IMR-90 (cell line): ENCODE results near the gene P2RY2. TPM values are rescaled to one million over a fixed set of nuclear protein-coding genes. Genes with fewer than 3 reads are reported as not detected.

Experiments used
- ATAC-seq: fragments of 200-7000 bp; cut with Tn5 transposase; 2 replicates; pipeline ENCODE4 v1.9.1; 2020; ENCODE audit warnings: low read depth, mild to moderate bottlenecking, moderate library complexity
- BruUV-seq: library from RNA; stranded (reverse); fragments of 400-500 nt; replicated peaks from 2 replicates; lab custom pipeline; 2021; lab: Mats Ljungman, UMichigan
- CTCF ChIA-PET: fragments of 300-600 bp; formaldehyde crosslinking; extraction: SDS; loops from one replicate; lab custom pipeline; 2021; ENCODE audit warnings: antibody characterized with exemption; lab: Yijun Ruan, JAX
- POLR2A ChIA-PET: fragments of 300-600 bp; sonication (Branson Sonifier 250); formaldehyde crosslinking; loops from one replicate; lab custom pipeline; 2022; ENCODE audit warnings: antibody characterized with exemption; ENCODE audit not compliant: unreplicated experiment; lab: Charles Lee
- DNase-seq: peaks from one replicate; pipeline ENCODE4 v3.0.0; 2013
- H2AFZ ChIP-seq: replicated peaks from 2 replicates; pipeline ENCODE3; 2013; ENCODE audit warnings: low read length, mild to moderate bottlenecking; ENCODE audit not compliant: poor library complexity
- H2AK5ac ChIP-seq: 2 replicates; pipeline ENCODE4 v1.6.1; 2013; ENCODE audit warnings: low read depth, low read length, inconsistent platforms
- H2AK9ac ChIP-seq: replicated peaks from 2 replicates; pipeline ENCODE3; 2013; ENCODE audit warnings: mild to moderate bottlenecking, low read depth, low read length, moderate library complexity; ENCODE audit not compliant: poor library complexity
- H2BK120ac ChIP-seq: 2 replicates; pipeline ENCODE4 v1.6.1; 2013; ENCODE audit warnings: low read depth, low read length, inconsistent platforms
- H2BK15ac ChIP-seq: 3 replicates; pipeline ENCODE4 v1.6.1; 2013; ENCODE audit warnings: low read depth, low read length, inconsistent platforms
- H2BK20ac ChIP-seq: 2 replicates; pipeline ENCODE4 v1.6.1; 2013; ENCODE audit warnings: low read depth, mild to moderate bottlenecking, inconsistent platforms, low read length, moderate library complexity
- H2BK5ac ChIP-seq: 2 replicates; pipeline ENCODE4 v1.6.1; 2013; ENCODE audit warnings: mild to moderate bottlenecking, low read depth, low read length, inconsistent platforms; ENCODE audit not compliant: poor library complexity, severe bottlenecking
- H3K14ac ChIP-seq: replicated peaks from 2 replicates; pipeline ENCODE4 v1.6.1; 2013; ENCODE audit warnings: low read depth, low read length, inconsistent platforms
- H3K18ac ChIP-seq: 2 replicates; pipeline ENCODE4 v1.6.1; 2013; ENCODE audit warnings: low read depth, low read length, control low read depth
- H3K23ac ChIP-seq: 2 replicates; pipeline ENCODE4 v1.6.1; 2013; ENCODE audit warnings: low read depth, low read length, inconsistent platforms
- H3K27ac ChIP-seq: 2 replicates; pipeline ENCODE4 v1.5.1; 2013; ENCODE audit warnings: mild to moderate bottlenecking, control low read depth, low read length; ENCODE audit not compliant: insufficient read depth
- H3K27me3 ChIP-seq: 2 replicates; pipeline ENCODE4 v1.6.1; 2013; ENCODE audit warnings: low read length; ENCODE audit not compliant: control insufficient read depth, insufficient read depth
- H3K36me3 ChIP-seq: 2 replicates; pipeline ENCODE4 v1.6.1; 2013; ENCODE audit warnings: low read length, mixed read lengths; ENCODE audit not compliant: control insufficient read depth, insufficient read depth
- H3K4ac ChIP-seq: 2 replicates; pipeline ENCODE4 v1.6.1; 2013; ENCODE audit warnings: low read depth, low read length, inconsistent platforms
- H3K4me1 ChIP-seq: 2 replicates; pipeline ENCODE4 v1.6.1; 2013; ENCODE audit warnings: low read length, mixed read lengths; ENCODE audit not compliant: control insufficient read depth, insufficient read depth
- H3K4me2 ChIP-seq: 2 replicates; pipeline ENCODE4 v1.6.1; 2013; ENCODE audit warnings: low read depth, mild to moderate bottlenecking, control low read depth, low read length, moderate library complexity
- H3K4me3 ChIP-seq: 2 replicates; pipeline ENCODE4 v1.5.1; 2013; ENCODE audit warnings: low read depth, mild to moderate bottlenecking, control low read depth, low read length, moderate library complexity; ENCODE audit not compliant: insufficient read depth
- H3K56ac ChIP-seq: 2 replicates; pipeline ENCODE4 v1.6.1; 2013; ENCODE audit warnings: low read length, inconsistent platforms; ENCODE audit not compliant: insufficient read depth; ENCODE audit errors: extremely low read depth
- H3K79me1 ChIP-seq, 2 experiments: 2 replicates each; pipeline ENCODE4 v1.6.1; 2013; ENCODE audit warnings: low read length in 2 of 2, inconsistent platforms in 1 of 2, low read depth in 1 of 2
- H3K9ac ChIP-seq: 2 replicates; pipeline ENCODE4 v1.6.1; 2013; ENCODE audit warnings: low read depth, low read length, control low read depth
- H3K9me1 ChIP-seq: 2 replicates; pipeline ENCODE4 v1.6.1; 2013; ENCODE audit warnings: low read length, inconsistent platforms; ENCODE audit not compliant: insufficient read depth
- H3K9me3 ChIP-seq: 2 replicates; pipeline ENCODE4 v1.6.1; 2013; ENCODE audit warnings: low read length; ENCODE audit not compliant: control insufficient read depth, insufficient read depth
- H4K20me1 ChIP-seq: 2 replicates; pipeline ENCODE4 v1.6.1; 2013; ENCODE audit warnings: low read length, inconsistent platforms; ENCODE audit not compliant: insufficient read depth
- H4K5ac ChIP-seq: 2 replicates; pipeline ENCODE4 v1.6.1; 2013; ENCODE audit warnings: mild to moderate bottlenecking, low read depth, low read length, control low read depth
- H4K8ac ChIP-seq, 2 experiments: 2 replicates each; pipeline ENCODE4 v1.6.1; 2013; ENCODE audit warnings: low read depth in 2 of 2, low read length in 2 of 2, control low read depth in 1 of 2, inconsistent platforms in 1 of 2
- H4K91ac ChIP-seq: 2 replicates; pipeline ENCODE4 v1.6.1; 2013; ENCODE audit warnings: low read depth, low read length, inconsistent platforms; ENCODE audit not compliant: insufficient read depth
- CHD1 ChIP-seq: IDR thresholded peaks from 2 replicates; pipeline ENCODE4 v1.6.1; 2012; ENCODE audit warnings: low read depth, low read length, improper control_type of control experiment
- FOS ChIP-seq: fragments of 150-350 bp; IDR thresholded peaks from 2 replicates; pipeline ENCODE4 v1.6.1; 2016; ENCODE audit warnings: low read depth, low read length
- MAZ ChIP-seq: IDR thresholded peaks from 2 replicates; pipeline ENCODE4 v1.6.1; 2012; ENCODE audit warnings: low read depth, mild to moderate bottlenecking, low read length, improper control_type of control experiment, moderate library complexity, borderline replicate concordance
- POLR2A ChIP-seq: IDR thresholded peaks from 2 replicates; pipeline ENCODE4 v1.6.1; 2012; ENCODE audit warnings: mild to moderate bottlenecking, low read depth, low read length
- RFX5 ChIP-seq: IDR thresholded peaks from 2 replicates; pipeline ENCODE4 v1.8.0; 2012; ENCODE audit warnings: low read depth, mild to moderate bottlenecking, low read length, moderate library complexity
- SMC3 ChIP-seq: fragments of 150-350 bp; IDR thresholded peaks from 2 replicates; pipeline ENCODE4 v1.6.1; 2016; ENCODE audit warnings: low read depth, mild to moderate bottlenecking, antibody characterized with exemption, low read length, moderate library complexity
- WGBS, 2 experiments: methylation state at CpG; one replicate each; pipeline versions ENCODE4 v1.1.5 to v1.1.7; 2013; ENCODE audit warnings: missing lambda C conversion rate in 2 of 2; ENCODE audit not compliant: insufficient read length in 1 of 2; ENCODE audit errors: extremely low coverage in 2 of 2; 5-methylcytosine and 5-hydroxymethylcytosine counted together
- dilution Hi-C: fragments of 300-500 bp; cut with HindIII; formaldehyde crosslinking; loops from one replicate; pipeline ENCODE4 v1.14.3; 2018; ENCODE audit warnings: low sequenced_read_pairs; ENCODE audit not compliant: unreplicated experiment
- in situ Hi-C: fragments of 300-500 bp; cut with MboI; formaldehyde crosslinking; loops from 3 replicates; pipeline ENCODE4 v1.14.3; 2019; ENCODE audit warnings: low sequenced_read_pairs, inconsistent platforms, mixed read lengths
- intact Hi-C: fragments of 100-400 bp; cut with micrococcal nuclease; formaldehyde crosslinking; loops from 2 replicates; pipeline ENCODE4 v1.10.0; 2022
- polyA plus RNA-seq, 3 experiments: library from polyadenylated mRNA; depleted of rRNA; stranded (reverse); fragments of >200 nt; gene quantifications; 2 replicates each; pipeline ENCODE4 v1.2.3, GENCODE V29; 2012; ENCODE audit warnings: low replicate concordance in 1 of 3
- total RNA-seq: library from RNA; depleted of rRNA; stranded (reverse); fragments of >200 nt; gene quantifications from 2 replicates; pipeline ENCODE4 v1.2.3, GENCODE V29; 2012
- TF ChIP-seq, protein P1 (sequence below): fragments of 150-350 bp; IDR thresholded peaks from 2 replicates; pipeline ENCODE4 v1.6.1; 2017; ENCODE audit warnings: mild to moderate bottlenecking, antibody characterized with exemption, low read length, low read depth

P2RY2 gene
- total and polyA plus RNA-seq, 2 of the 4 experiments (the other 2 are of a cell fraction), result not detected

DNA sequence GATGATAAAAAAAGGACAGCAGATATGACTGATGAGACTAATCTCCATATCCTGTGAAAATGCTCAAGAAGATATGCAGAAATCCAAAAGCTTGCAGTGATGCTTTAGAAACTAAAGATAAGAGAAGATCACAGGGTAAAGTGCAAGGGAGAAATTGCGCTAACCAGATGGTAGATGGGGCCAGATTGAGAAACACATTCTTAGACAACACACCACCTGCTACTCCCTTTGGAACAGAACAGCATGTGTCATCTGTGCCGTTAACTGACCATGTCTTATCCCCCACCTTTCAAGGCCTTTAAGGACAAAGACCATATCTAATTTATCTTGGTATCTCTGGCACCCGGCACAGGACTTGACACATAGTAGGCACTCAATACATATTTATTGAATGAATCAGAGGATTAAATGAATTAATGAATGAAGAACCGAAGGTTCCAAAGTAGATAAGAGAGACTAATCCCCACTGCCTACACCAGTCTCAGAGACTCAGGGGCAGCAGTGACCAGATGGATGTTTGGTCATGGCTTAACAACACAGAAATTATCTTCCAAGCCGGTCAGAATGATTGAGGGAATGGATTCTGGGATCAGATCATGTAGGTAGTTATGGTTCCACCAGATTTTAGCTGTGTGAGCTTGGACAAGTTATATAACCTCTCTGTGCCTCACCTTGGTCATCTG lies 12.3 kb upstream of the P2RY2 start:
- no peak overlapping the region for H2BK20ac ChIP-seq

More for the DNA sequence above, 12.3 kb upstream of the P2RY2 start:
- ATAC-seq (no peak), DNase-seq (no peak)
- no peak overlapping the region for H3K27ac ChIP-seq
- POLR2A ChIA-PET, result no interaction called here
- intact Hi-C loops, result no loop called here
- no peak overlapping the region for H2BK120ac ChIP-seq
- CTCF ChIA-PET, result no interaction called here
- in situ Hi-C loops, result no loop called here
- no peak overlapping the region for H3K9ac ChIP-seq
- H3K9me1 ChIP-seq, result no peaks in the 10 kb centered on the region; the same call in 1 of the 2 replicates
- no peak overlapping the region for H4K5ac ChIP-seq
- no peak overlapping the region for H3K18ac ChIP-seq
- no peak overlapping the region for H2AFZ ChIP-seq
- no peak overlapping the region for H2BK5ac ChIP-seq
- no peaks in the 10 kb centered on the region for H3K36me3 ChIP-seq
- H3K4ac ChIP-seq, result no peak overlapping the region
- 0 out of 2 replicates have a peak, but pooled peaks cover 2% of the 10 kb centered on the region for H3K4me1 ChIP-seq
- H3K23ac ChIP-seq, result no peak overlapping the region
- BruUV-seq, result no TSS peak
- no peak overlapping the region for H2AK9ac ChIP-seq
- dilution Hi-C loops, result no loop called here
- no peak overlapping the region for H3K14ac ChIP-seq
- no peak overlapping the region for H3K4me3 ChIP-seq
- TF ChIP-seq, protein P1, sequence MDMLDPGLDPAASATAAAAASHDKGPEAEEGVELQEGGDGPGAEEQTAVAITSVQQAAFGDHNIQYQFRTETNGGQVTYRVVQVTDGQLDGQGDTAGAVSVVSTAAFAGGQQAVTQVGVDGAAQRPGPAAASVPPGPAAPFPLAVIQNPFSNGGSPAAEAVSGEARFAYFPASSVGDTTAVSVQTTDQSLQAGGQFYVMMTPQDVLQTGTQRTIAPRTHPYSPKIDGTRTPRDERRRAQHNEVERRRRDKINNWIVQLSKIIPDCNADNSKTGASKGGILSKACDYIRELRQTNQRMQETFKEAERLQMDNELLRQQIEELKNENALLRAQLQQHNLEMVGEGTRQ, result no peak
- TF ChIP-seq FOS (no peak), POLR2A (no peak), SMC3 (no peak), RFX5 (no peak), CHD1 (no peak), MAZ (no peak)
- no peak overlapping the region for H3K56ac ChIP-seq
- H4K91ac ChIP-seq, result no peak overlapping the region
- no peak overlapping the region for H2AK5ac ChIP-seq
- no peak overlapping the region for H2BK15ac ChIP-seq
- no peaks in the 10 kb centered on the region for H4K20me1 ChIP-seq
- peaks cover 5% of the 10 kb centered on the region for H3K27me3 ChIP-seq
- no peaks in the 10 kb centered on the region for H3K79me1 ChIP-seq
- no CpG with 5 or more reads among the region's 5 CpGs for WGBS, 2 experiments
- no peak overlapping the region for H3K4me2 ChIP-seq
- H4K8ac ChIP-seq, result no peak overlapping the region
- no peaks in the 10 kb centered on the region for H3K9me3 ChIP-seq
